Stimulated activated CD8-positive, alpha-beta memory T cell treated with anti-CD3 and anti-CD28 coated beads, Interleukin-4, amount 100 ng/mL, for 1 hour (primary cell): ENCODE results near the gene TRPV5.

ENCODE experiments used
- DNase-seq, 2 donors: peaks; one replicate each; pipeline ENCODE4 v3.0.0-alpha.2; 2020; ENCODE audit warnings: low read depth in 2 of 2, low spot score in 1 of 2

The TRPV5 gene

DNA sequence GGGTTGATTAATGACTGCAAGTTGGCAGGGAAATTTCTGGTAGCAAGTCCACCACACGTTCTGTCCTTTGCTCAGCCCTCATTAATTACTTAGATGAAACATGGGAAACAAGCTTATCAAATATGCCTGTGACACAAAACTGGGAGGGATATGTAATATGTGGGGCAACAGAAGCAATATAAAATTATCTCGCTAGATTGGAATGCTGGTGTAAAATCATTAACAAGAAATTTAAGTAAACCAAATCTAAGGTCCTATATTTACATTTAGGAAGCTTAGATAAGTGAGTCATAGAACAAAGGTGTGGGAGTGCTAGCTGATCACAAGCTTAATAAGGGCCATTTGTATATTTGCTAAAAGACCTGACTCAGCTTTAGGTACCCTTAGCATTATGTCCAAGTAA, 23.5 kb downstream of the TRPV5 start:
- no peak for DNase-seq

GRCh38 chr7:142908921-142909890, 24.3 kb downstream of the TRPV5 start:
- DNase-seq: no peak

- DNase-seq: no peak
Observed at GRCh38 chr7:142908290-142908689, 25.3 kb downstream of the TRPV5 start.

DNA sequence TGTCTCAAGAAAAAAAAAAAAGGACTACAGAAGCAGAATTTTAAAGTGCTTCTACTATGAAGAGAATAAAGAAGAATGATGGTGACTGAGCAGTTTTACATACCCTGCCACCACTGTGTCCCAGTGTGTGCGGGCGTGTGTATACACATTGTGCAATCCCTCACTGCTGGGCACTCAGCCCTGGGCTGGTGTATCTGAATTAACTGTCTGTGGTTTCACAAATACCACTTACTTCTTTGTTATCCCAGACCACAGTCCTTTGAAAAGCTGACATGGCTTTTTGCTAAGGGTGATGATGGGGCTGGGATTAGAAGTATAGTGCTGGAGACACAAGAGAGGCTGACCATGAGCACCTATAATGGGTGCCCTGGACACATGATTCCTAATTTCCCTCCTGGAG, 26.9 kb downstream of the TRPV5 start:
- DNase-seq: no peak

- DNase-seq: no peak
Observed at GRCh38 chr7:142905759-142906158, 27.8 kb downstream of the TRPV5 start.

DNA sequence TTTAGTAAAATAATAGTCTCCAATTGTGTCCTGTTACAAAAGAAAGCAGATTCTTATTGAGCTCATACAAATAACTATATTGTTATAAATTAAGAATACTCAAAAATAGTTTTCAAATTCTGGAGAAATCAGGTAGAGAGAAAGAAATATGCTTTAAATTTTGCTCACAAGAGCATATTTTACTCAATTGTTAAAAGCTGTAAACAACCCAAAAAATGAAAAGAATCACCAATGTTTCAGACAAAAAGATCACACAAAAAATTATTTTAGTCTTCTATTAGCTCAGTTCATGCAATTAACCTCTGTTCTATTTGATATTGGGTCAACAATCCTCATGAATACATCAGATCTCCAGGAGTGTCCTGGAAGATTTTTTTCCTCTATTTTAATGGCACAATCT, 29.4 kb downstream of the TRPV5 start:
- DNase-seq: no peak

DNA sequence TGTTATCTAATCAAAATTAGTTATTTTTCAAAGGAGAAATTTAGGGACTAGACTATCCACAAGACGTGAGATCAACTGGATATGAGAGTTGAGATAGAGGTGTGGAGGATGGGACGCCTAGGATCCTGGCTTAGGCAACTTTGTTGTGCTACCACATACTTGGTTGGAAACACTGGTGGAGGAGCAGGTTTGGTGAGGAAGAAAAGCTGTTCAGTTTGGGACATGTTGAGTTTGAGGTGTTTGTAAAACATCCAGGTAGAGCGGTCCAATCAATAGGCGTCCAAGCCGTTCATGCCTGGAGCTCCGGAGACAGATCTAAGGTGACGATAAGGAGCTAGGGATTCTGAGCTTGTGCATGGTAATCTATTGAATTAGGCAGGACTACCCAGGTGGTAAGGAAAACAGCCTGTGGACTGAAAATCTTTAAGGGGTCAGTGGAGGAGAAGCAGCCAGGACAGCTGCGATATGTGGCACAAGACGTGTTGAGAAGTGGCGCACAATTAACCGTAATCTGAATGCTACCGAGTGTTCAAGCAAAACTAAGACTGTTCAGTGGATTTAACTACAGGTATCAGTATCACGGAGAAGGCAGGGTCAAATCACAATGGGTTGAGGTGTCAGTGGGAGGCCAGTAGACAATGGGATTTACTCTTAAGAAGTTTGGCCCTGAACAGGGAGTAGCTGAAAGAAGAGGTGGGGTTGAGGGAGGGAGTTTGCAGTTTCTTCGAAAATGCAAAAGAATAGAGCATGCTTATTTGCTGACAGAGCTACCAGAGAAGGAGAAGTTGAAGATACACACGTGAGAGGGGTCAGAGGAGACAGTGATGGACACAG, 31.9 kb downstream of the TRPV5 start:
- DNase-seq: no peak

DNA sequence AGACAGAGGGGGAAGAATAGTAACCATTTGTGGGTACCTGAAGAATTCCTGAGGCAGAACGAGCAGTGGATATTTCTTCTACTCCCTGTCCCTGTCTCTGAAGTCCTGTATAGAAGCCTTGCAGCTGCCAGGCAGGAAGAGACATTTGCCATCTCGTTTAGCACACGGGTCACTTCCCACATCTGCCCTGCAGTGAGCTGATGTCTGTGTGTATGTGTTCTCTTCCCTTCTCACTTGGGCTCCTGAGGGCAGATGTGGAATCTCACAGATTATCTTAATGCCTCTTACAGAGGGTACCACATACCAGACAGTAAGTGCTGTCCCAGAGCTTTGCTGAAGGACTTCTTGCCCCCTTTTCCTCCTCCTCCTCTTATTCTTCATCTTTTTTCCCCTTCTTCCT, 33.9 kb downstream of the TRPV5 start:
- DNase-seq: no peak

- DNase-seq: no peak
Observed at GRCh38 chr7:142898377-142899170, 35.0 kb downstream of the TRPV5 start.

- no peak for DNase-seq
Observed at GRCh38 chr7:142897691-142898090, 35.9 kb downstream of the TRPV5 start.

GRCh38 chr7:142896741-142897379, 36.7 kb downstream of the TRPV5 start:
- DNase-seq: no peak

DNA sequence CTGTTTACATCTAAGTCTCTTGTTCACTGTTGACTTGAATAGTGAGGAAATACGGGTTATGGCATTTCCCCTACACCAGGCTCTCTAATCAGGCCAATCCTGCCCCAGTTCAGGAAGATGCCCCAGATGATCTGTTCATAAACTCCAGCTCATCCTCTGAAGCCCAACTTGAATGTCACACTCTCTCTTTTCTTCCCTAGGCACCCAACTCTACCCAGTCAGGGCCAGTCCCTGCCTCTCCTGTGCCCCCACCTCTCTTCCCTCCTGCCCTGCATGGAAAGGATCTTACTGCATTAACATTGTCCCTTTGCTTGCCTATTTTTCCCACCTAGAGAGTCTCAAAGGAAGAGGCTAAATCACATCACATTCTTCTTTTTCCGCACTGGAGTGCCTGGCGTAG, 37.4 kb downstream of the TRPV5 start:
- no peak for DNase-seq

DNA sequence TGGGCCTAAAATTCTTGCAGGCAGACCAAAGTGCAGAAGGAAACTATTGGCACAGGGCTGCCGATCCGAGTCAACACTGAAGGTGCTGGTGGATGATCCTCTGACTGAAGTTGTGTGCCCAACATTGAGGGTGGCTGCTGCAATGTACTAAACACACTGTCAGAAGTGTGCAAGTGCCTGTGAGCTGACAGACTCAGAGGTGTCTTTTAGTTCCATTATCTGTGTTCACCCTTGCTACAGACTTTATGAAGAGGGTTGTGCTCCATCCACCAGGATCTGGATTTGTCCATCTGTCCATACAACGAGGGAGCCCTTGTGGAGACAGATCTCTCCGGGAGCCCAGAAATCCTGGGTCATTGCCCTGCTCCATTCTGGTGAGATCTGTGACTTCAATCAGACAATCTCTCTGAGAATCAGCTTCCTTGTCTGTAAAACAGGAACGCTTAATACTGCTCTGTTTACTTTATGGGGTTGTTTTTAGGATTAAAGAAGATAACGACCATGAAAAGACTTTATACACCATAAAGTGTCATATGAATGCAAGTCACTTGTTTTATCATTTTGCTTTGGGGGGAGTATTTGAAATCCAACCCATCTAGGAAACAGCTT, 38.5 kb downstream of the TRPV5 start:
- no peak for DNase-seq

DNA sequence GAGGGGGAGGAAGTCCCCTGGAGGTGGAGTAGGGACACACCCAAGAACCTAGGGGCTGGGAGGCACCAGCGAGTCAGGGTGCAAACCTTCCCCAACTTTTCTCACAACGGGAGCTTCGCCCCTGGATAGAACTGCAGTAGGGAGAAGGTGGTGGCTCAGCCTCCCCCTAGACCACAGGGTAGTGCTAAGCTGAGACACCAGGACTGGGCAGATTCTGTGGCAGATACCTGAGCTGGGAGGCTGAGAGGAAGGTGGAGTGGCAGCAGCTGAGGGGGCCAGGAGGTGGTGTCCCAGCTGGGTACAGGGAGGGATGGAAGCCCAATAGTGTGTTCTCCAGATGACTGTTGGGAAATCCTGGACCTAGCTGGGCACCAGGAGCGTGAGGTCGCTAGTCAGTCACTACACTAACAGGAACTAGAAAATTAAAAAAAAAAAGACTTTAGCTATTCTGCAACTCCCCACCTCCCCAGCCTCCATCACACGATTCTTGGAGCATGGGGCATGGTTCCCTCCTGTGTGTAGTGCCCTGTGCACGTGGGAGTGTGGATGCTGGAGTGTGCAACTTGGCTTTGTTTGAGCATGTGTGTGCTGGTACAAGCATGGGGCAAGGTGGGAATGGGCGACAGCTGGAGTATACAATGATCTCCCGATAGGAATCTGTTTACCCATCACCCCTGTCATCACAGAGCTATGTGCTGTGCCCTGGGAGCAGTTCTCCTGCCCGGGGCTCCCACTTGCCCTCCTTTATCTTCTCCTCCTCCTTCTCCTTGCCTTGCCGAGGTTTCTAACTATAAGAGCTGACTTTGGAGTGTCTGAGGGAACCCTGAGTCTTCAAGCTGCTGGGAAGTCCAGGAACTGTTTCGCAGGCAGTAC, 39.2 kb downstream of the TRPV5 start:
- no peak for DNase-seq

- no peak for DNase-seq
Observed at GRCh38 chr7:142892951-142893350, 40.6 kb downstream of the TRPV5 start.

DNA sequence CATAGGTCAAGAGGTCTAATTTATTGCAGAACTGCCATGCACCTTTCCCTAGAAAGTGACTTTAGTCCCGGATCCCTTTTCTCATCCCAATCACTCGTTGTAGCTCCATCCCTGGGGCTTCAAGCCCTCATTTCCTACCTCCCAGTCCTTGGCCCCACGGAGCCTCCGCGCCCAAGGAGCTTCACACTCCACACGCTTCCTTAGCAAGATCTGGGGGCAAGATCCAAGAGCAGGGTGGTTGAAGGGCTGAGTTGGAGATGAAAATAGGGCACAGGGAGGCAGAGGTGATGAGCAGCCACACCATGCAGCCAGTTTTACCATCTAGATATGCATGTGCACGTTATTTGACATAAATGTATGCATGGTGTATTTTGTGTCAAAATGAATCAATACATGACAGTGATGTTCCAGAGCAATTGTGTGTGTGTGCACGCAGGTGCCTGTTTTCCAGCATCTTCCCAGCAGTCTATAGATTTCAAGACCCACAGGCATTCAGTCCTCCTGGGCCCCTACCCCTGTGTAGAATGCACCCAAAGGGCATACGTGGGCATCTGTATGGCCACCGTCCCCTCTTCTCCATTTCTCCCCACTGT, 42.0 kb downstream of the TRPV5 start:
- no peak for DNase-seq

DNA sequence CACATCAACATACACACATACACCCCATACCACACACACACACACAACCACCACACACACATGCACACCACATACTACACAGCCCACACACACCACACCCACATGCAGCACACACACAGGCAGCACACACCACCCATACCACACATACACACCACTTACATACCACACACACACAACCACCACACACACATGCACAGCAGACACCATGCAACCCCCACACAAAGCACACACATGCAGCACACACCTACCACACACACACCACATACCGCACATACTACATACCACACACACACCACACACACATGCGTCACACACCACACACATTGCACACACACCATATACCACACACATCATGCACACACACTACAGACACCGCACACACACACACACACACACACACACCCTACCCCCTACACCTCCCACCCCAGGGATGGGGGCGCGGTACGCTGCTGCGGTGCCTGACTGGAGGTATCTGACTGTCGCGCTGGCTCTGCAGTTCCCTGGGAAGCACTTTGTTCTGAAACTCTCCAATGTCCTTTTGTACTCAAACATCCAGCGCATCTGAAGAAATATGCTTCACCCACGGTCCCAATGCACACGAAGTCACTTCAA, 42.6 kb downstream of the TRPV5 start:
- DNase-seq: no peak

- DNase-seq: no peak
Observed at GRCh38 chr7:142889816-142890215, 43.7 kb downstream of the TRPV5 start.
